Testis (tissue), 2 donors: ENCODE measurements around the gene COLQ.

Source experiments
- POLR2A ChIP-seq: fragments of 450-650 bp; IDR thresholded peaks from one replicate; pipeline ENCODE4 v1.6.1; 2017; ENCODE audit warnings: antibody characterized with exemption, mild to moderate bottlenecking, moderate library complexity
- TF ChIP-seq, protein P1 (sequence below), 3 experiments: fragments of 450-650 bp in 2 of 3; fragments of 200-600 bp in 1 of 3; sonication (generic) in 1 of 3; IDR thresholded peaks; one replicate each; pipeline ENCODE4 v1.5.1; 2016 to 2019; ENCODE audit warnings: antibody characterized with exemption in 3 of 3, mild to moderate bottlenecking in 2 of 3, moderate library complexity in 1 of 3

DNA sequence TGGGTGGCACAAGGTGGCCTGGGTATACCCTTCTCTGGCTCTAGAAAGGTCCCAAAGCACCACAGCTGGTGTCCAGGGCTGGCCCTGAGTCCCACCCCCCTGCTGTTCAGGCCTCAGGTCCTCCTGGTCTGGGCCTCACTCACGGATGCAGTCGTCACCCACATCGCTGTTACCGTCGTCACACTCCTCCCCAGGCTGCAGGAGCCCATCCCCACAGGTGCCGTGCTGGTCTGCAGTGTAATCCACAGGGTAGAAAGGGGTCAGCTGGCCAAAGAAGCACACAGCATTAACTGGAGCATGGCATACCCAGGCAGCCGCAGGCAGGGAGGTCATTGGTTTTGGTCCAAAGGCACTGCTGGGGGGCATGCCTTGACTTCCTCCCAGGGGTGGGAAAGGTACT is 65.8 kb downstream of the COLQ start:
- TF ChIP-seq, protein P1, sequence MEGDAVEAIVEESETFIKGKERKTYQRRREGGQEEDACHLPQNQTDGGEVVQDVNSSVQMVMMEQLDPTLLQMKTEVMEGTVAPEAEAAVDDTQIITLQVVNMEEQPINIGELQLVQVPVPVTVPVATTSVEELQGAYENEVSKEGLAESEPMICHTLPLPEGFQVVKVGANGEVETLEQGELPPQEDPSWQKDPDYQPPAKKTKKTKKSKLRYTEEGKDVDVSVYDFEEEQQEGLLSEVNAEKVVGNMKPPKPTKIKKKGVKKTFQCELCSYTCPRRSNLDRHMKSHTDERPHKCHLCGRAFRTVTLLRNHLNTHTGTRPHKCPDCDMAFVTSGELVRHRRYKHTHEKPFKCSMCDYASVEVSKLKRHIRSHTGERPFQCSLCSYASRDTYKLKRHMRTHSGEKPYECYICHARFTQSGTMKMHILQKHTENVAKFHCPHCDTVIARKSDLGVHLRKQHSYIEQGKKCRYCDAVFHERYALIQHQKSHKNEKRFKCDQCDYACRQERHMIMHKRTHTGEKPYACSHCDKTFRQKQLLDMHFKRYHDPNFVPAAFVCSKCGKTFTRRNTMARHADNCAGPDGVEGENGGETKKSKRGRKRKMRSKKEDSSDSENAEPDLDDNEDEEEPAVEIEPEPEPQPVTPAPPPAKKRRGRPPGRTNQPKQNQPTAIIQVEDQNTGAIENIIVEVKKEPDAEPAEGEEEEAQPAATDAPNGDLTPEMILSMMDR (IDR thresholded peaks at IDR 0.05), result no peak
- TF ChIP-seq POLR2A, result no peak
